PC-9 (cell line): ENCODE measurements around the gene CTIF.

Experiments used
- CTCF ChIP-seq: fragments of 200-600 bp; sonication (generic); conservative IDR thresholded peaks from 2 replicates; pipeline ENCODE4 v1.6.1; 2017; ENCODE audit warnings: mixed run types, antibody characterized with exemption, mild to moderate bottlenecking, moderate library complexity
- EZH2 ChIP-seq: fragments of 200-600 bp; sonication (generic); IDR thresholded peaks from 2 replicates; pipeline ENCODE4 v1.8.0; 2017; ENCODE audit warnings: antibody characterized with exemption, low read depth

- TF ChIP-seq CTCF (no peak), EZH2 (no peak)
Observed at GRCh38 chr18:48819276-48819675, 280.4 kb downstream of the CTIF start.
